Measurements from ENCODE around the gene GDAP1L1.

DNA sequence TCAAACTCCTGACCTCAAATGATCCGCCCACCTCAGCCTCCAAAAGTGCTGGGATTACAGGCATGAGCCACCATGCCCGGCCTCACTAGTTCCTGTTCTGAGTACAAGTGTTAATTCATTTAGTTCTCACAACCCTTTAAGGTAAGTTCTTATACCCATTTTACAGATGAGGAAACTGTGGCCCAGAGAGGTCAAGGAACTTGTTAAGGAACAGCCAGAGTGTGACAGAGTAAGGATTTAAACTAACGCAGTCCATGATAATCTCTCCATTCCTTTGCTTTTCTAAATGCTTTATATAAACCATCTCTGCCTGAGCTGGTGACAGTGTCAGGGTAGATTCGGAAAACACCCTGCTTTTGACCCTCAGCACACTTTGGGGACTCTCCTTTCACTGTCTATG lies 50.6 kb downstream of the GDAP1L1 start:
- TF ChIP-seq ZNF274 (IDR thresholded peaks at IDR 0.05; ENCODE audit: low read depth, low read length) (no peak), YY1 (IDR thresholded peaks at IDR 0.05; ENCODE audit: insufficient read depth, insufficient read length) (no peak)

Measured in NT2/D1 (cell line).